ENCODE results near the gene PSEN1.

DNA sequence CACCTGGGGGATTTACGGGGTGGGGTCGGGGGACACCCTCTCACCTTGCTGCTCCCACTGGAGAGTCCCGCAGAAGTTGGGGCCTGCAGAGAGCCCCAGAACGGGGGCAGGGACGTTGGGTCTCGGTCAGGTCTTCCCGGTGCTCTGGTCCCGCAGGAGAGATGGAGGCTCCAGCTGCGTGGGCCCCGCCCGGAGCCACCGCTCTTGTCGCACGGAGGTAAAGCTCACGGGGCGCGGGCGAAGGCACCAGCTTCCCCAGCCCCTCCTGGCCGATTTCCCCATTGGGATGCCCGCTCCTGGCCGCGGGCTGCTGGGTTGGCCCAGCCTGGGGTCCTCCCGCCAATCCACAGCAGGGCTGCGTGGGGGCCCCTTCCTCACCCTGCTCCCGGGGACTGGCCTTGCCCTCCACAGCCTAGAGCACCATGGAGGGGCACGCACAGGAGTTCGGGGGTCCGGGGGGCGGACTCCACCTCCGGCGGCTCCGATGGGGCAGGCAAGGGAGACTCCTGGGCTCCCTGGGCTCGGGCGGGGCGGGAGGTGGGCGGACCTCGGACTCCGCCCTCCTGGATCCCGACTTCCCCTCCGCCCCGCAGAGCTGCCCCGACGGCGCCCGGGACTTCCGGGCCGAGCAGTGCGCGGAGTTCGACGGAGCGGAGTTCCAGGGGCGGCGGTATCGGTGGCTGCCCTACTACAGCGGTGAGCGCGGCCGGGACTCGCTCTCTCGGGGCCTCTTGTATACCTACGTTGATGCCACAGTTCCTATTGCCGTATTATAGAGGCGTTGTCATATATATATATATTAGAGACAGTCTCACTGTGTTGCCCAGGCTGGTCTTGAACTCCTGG, 109.4 kb downstream of the PSEN1 start:
- TF ChIP-seq GATA1 (IDR thresholded peaks at IDR 0.05; ENCODE audit: low read depth, low read length) (no peak), POLR2A (IDR thresholded peaks at IDR 0.05; ENCODE audit: low read length) (no peak)

Data from erythroblast (primary cell).